OCI-LY1 (cell line): Measurements from ENCODE around the gene DNAH9.

Experiments used
- H2AFZ ChIP-seq: fragments of 200-600 bp; sonication (generic), shearing (Covaris generic); 2 replicates; pipeline ENCODE4 v1.6.0; 2014; ENCODE audit warnings: antibody characterized with exemption, mild to moderate bottlenecking, low read length
- H3F3A ChIP-seq: fragments of 200-600 bp; sonication (generic), shearing (Covaris generic); 2 replicates; pipeline ENCODE4 v1.6.0; 2014; ENCODE audit warnings: mild to moderate bottlenecking, antibody characterized with exemption, low read length, moderate library complexity; ENCODE audit not compliant: insufficient read depth
- H3K27ac ChIP-seq: fragments of 200-600 bp; sonication (generic); 2 replicates; pipeline ENCODE4 v1.5.1; 2014; ENCODE audit warnings: low read length, mixed run types, mild to moderate bottlenecking, low read depth; ENCODE audit not compliant: poor library complexity, severe bottlenecking
- H3K27me3 ChIP-seq: fragments of 200-600 bp; sonication (generic); 2 replicates; pipeline ENCODE4 v1.6.0; 2014; ENCODE audit warnings: antibody characterized with exemption, mild to moderate bottlenecking, low read length, moderate library complexity; ENCODE audit not compliant: insufficient read depth
- H3K36me3 ChIP-seq: fragments of 200-600 bp; sonication (generic); 2 replicates; pipeline ENCODE4 v1.6.1; 2014; ENCODE audit warnings: mild to moderate bottlenecking, antibody characterized with exemption, low read length, moderate library complexity, mixed read lengths; ENCODE audit not compliant: insufficient read depth
- H3K4me1 ChIP-seq: fragments of 200-600 bp; sonication (generic); 2 replicates; pipeline ENCODE4 v1.5.1; 2014; ENCODE audit warnings: mild to moderate bottlenecking, low read length, moderate library complexity; ENCODE audit not compliant: insufficient read depth, severe bottlenecking
- H3K4me2 ChIP-seq: fragments of 200-600 bp; sonication (generic), shearing (Covaris generic); 2 replicates; pipeline ENCODE4 v1.6.1; 2014; ENCODE audit warnings: low read length
- H3K4me3 ChIP-seq: fragments of 200-600 bp; sonication (generic); 2 replicates; pipeline ENCODE4 v1.5.1; 2014; ENCODE audit warnings: low read length, low read depth, mild to moderate bottlenecking, mixed read lengths; ENCODE audit not compliant: poor library complexity, severe bottlenecking
- H3K79me2 ChIP-seq: fragments of 200-600 bp; shearing (Covaris generic); 2 replicates; pipeline ENCODE4 v1.6.1; 2016; ENCODE audit warnings: mixed run types, low read length, mixed read lengths; ENCODE audit not compliant: insufficient read depth
- H3K9ac ChIP-seq: fragments of 200-600 bp; sonication (generic), shearing (Covaris generic); 2 replicates; pipeline ENCODE4 v1.6.1; 2014; ENCODE audit warnings: mild to moderate bottlenecking, low read length, mixed read lengths
- H3K9me2 ChIP-seq: fragments of 200-600 bp; sonication (generic), shearing (Covaris generic); 2 replicates; pipeline ENCODE4 v1.6.1; 2014; ENCODE audit warnings: low read depth, mild to moderate bottlenecking, low read length, mixed read lengths
- H3K9me3 ChIP-seq: fragments of 200-600 bp; shearing (Covaris generic); 2 replicates; pipeline ENCODE4 v1.6.1; 2014; ENCODE audit warnings: low read length, mixed read lengths
- H4K20me1 ChIP-seq: fragments of 200-600 bp; sonication (generic), shearing (Covaris generic); 2 replicates; pipeline ENCODE4 v1.6.0; 2016; ENCODE audit warnings: mild to moderate bottlenecking, low read length; ENCODE audit not compliant: insufficient read depth
- CTCF ChIP-seq: fragments of 200-600 bp; sonication (generic), shearing (Covaris generic); IDR thresholded peaks from 2 replicates; pipeline ENCODE4 v1.5.1; 2017; ENCODE audit warnings: mild to moderate bottlenecking, antibody characterized with exemption, low read length, moderate library complexity, mixed read lengths
- EZH2 ChIP-seq: fragments of 200-600 bp; sonication (generic), shearing (Covaris generic); IDR thresholded peaks from 2 replicates; pipeline ENCODE4 v1.8.0; 2017; ENCODE audit warnings: borderline replicate concordance, mixed run types, mild to moderate bottlenecking, antibody characterized with exemption, low read length, moderate library complexity, mixed read lengths

The DNAH9 gene

GRCh38 chr17:11889266-11889665 lies 291.0 kb downstream of the DNAH9 start:
- Histone ChIP-seq H3F3A (no peaks in the 10 kb centered on the region), H3K9ac (no peak overlapping the region), H3K4me1 (no peaks in the 10 kb centered on the region), H3K27me3 (no peaks in the 10 kb centered on the region), H4K20me1 (no peaks in the 10 kb centered on the region), H3K4me3 (no peak overlapping the region), H3K9me2 (no peaks in the 10 kb centered on the region), H3K9me3 (no peaks in the 10 kb centered on the region), H3K27ac (no peak overlapping the region), H2AFZ (no peak overlapping the region), H3K36me3 (no peaks in the 10 kb centered on the region), H3K79me2 (no peaks in the 10 kb centered on the region), H3K4me2 (no peak overlapping the region)
- TF ChIP-seq CTCF (no peak), EZH2 (no peak)

- no peak for TF ChIP-seq CTCF
- TF ChIP-seq EZH2, result no peak
- H3K9me2 ChIP-seq, result no peaks in the 10 kb centered on the region
- no peaks in the 10 kb centered on the region for H3K9me3 ChIP-seq
- no peak overlapping the region for H2AFZ ChIP-seq
- H3K4me1 ChIP-seq, result no peaks in the 10 kb centered on the region
- H3K4me3 ChIP-seq, result no peak overlapping the region
- H3K36me3 ChIP-seq, result no peaks in the 10 kb centered on the region
- H3K79me2 ChIP-seq, result no peaks in the 10 kb centered on the region
- H3K27me3 ChIP-seq, result no peaks in the 10 kb centered on the region
- H3K27ac ChIP-seq, result no peak overlapping the region
- H4K20me1 ChIP-seq, result no peaks in the 10 kb centered on the region
- H3F3A ChIP-seq, result no peaks in the 10 kb centered on the region
- no peak overlapping the region for H3K4me2 ChIP-seq
- H3K9ac ChIP-seq, result no peak overlapping the region
These were observed 295.6 kb downstream of the DNAH9 start for GRCh38 chr17:11893862-11894261.

- no peak overlapping the region for H3K9ac ChIP-seq
- H3K27ac ChIP-seq, result no peak overlapping the region
- no peak overlapping the region for H3K4me2 ChIP-seq
- no peaks in the 10 kb centered on the region for H4K20me1 ChIP-seq
- H3K4me3 ChIP-seq, result no peak overlapping the region
- H3K9me2 ChIP-seq, result no peaks in the 10 kb centered on the region
- no peaks in the 10 kb centered on the region for H3F3A ChIP-seq
- H3K36me3 ChIP-seq, result no peaks in the 10 kb centered on the region
- no peak for TF ChIP-seq EZH2
- no peak for TF ChIP-seq CTCF
- H3K27me3 ChIP-seq, result no peaks in the 10 kb centered on the region
- H2AFZ ChIP-seq, result no peak overlapping the region
- no peaks in the 10 kb centered on the region for H3K9me3 ChIP-seq
- no peaks in the 10 kb centered on the region for H3K4me1 ChIP-seq
- no peaks in the 10 kb centered on the region for H3K79me2 ChIP-seq
These were observed 297.9 kb downstream of the DNAH9 start for GRCh38 chr17:11896199-11896598.
